WTC11 (cell line): ENCODE data around the gene OR10H3.

Experiments
- ESRRA ChIP-seq: sonication (generic); formaldehyde crosslinking; IDR thresholded peaks from 2 replicates; pipeline ENCODE4 v1.8.1; 2022; ENCODE audit warnings: mild to moderate bottlenecking, missing genetic modification reagents, borderline replicate concordance
- NR1H2 ChIP-seq: sonication (generic); formaldehyde crosslinking; IDR thresholded peaks from 2 replicates; pipeline ENCODE4 v1.9.0; 2021; ENCODE audit warnings: mild to moderate bottlenecking, moderate library complexity, missing genetic modification reagents
- TF ChIP-seq, protein P1 (sequence below): fragments of 200-600 bp; IDR thresholded peaks from 2 replicates; pipeline ENCODE4 v1.8.0; 2022; ENCODE audit warnings: antibody characterized with exemption
- TF ChIP-seq, protein P2 (sequence below): sonication (generic); formaldehyde crosslinking; IDR thresholded peaks from 2 replicates; pipeline ENCODE4 v1.8.1; 2023; ENCODE audit warnings: mild to moderate bottlenecking, missing genetic modification reagents, moderate library complexity

DNA sequence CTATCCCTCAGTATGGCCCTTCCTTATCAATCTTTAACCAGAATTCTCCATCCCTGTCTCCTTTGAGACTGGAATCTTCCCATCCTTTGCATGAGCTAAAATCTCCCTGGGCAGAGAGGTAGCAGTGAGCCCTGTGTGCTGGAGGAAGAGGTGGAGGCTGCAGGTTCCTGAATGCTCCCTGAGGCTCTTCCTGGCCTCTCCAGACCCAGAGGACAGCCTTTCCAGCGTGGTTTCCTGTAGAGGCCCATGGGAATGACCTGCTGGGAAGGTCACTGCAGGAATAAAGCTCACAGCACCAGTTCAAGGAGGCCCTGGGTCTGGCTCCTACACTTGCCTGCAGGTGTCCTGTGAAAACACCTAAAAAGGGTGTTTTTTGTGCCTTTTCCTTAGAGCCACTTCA, 5.4 kb upstream of the OR10H3 start:
- TF ChIP-seq ESRRA (CRISPR knock-in tag): no peak
- no peak for TF ChIP-seq NR1H2 (CRISPR knock-in tag)
- TF ChIP-seq, protein P1, sequence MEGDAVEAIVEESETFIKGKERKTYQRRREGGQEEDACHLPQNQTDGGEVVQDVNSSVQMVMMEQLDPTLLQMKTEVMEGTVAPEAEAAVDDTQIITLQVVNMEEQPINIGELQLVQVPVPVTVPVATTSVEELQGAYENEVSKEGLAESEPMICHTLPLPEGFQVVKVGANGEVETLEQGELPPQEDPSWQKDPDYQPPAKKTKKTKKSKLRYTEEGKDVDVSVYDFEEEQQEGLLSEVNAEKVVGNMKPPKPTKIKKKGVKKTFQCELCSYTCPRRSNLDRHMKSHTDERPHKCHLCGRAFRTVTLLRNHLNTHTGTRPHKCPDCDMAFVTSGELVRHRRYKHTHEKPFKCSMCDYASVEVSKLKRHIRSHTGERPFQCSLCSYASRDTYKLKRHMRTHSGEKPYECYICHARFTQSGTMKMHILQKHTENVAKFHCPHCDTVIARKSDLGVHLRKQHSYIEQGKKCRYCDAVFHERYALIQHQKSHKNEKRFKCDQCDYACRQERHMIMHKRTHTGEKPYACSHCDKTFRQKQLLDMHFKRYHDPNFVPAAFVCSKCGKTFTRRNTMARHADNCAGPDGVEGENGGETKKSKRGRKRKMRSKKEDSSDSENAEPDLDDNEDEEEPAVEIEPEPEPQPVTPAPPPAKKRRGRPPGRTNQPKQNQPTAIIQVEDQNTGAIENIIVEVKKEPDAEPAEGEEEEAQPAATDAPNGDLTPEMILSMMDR: no peak
- TF ChIP-seq, protein P2, sequence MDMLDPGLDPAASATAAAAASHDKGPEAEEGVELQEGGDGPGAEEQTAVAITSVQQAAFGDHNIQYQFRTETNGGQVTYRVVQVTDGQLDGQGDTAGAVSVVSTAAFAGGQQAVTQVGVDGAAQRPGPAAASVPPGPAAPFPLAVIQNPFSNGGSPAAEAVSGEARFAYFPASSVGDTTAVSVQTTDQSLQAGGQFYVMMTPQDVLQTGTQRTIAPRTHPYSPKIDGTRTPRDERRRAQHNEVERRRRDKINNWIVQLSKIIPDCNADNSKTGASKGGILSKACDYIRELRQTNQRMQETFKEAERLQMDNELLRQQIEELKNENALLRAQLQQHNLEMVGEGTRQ: no peak
